Calu3 (cell line): ENCODE results near the gene RASGRF1. TPM values are rescaled to one million over a fixed set of nuclear protein-coding genes. Genes with fewer than 3 reads are reported as not detected.

Source experiments
- BruUV-seq: library from RNA; stranded (reverse); fragments of 400-500 nt; replicated peaks from 2 replicates; lab custom pipeline; 2021; lab: Mats Ljungman, UMichigan
- CTCF ChIA-PET: fragments of 300-600 bp; sonication (Branson Sonifier 250); formaldehyde crosslinking; loops from one replicate; lab custom pipeline; 2022; ENCODE audit warnings: antibody characterized with exemption; lab: Charles Lee
- DNase-seq: peaks from one replicate; pipeline ENCODE4 v3.0.0; 2022
- H3K27ac Mint-ChIP-seq: one replicate; pipeline ENCODE4 v1.8.0; 2022; ENCODE audit warnings: mixed read lengths; ENCODE audit not compliant: unreplicated experiment
- H3K27me3 Mint-ChIP-seq: one replicate; pipeline ENCODE4 v1.8.0; 2022; ENCODE audit warnings: mixed read lengths; ENCODE audit not compliant: unreplicated experiment
- H3K36me3 Mint-ChIP-seq: one replicate; pipeline ENCODE4 v1.8.0; 2022; ENCODE audit warnings: mild to moderate bottlenecking, moderate library complexity, mixed read lengths; ENCODE audit not compliant: insufficient read depth, unreplicated experiment
- H3K4me1 Mint-ChIP-seq: one replicate; pipeline ENCODE4 v1.8.0; 2022; ENCODE audit warnings: mild to moderate bottlenecking, low read depth, mixed read lengths; ENCODE audit not compliant: unreplicated experiment
- H3K4me3 Mint-ChIP-seq: one replicate; pipeline ENCODE4 v1.8.0; 2022; ENCODE audit warnings: mild to moderate bottlenecking, low read depth, moderate library complexity, mixed read lengths; ENCODE audit not compliant: unreplicated experiment
- H3K9me3 Mint-ChIP-seq: one replicate; pipeline ENCODE4 v1.8.0; 2022; ENCODE audit warnings: low read depth, mixed read lengths; ENCODE audit not compliant: unreplicated experiment
- intact Hi-C: fragments of 100-400 bp; cut with micrococcal nuclease; formaldehyde crosslinking; loops from one replicate; pipeline ENCODE4 v1.10.0; 2022; ENCODE audit not compliant: unreplicated experiment
- total RNA-seq: library from RNA; stranded (reverse); gene quantifications from 2 replicates; pipeline ENCODE4 v1.2.3, GENCODE V29; 2022
- TF ChIP-seq, protein P1 (sequence below): fragments of 200-600 bp; IDR thresholded peaks from one replicate; pipeline ENCODE4 v1.8.0; 2022; ENCODE audit warnings: antibody characterized with exemption; ENCODE audit not compliant: unreplicated experiment

The RASGRF1 gene
- total RNA-seq, 1 experiment from 2014 or later = 2.2 TPM

DNA sequence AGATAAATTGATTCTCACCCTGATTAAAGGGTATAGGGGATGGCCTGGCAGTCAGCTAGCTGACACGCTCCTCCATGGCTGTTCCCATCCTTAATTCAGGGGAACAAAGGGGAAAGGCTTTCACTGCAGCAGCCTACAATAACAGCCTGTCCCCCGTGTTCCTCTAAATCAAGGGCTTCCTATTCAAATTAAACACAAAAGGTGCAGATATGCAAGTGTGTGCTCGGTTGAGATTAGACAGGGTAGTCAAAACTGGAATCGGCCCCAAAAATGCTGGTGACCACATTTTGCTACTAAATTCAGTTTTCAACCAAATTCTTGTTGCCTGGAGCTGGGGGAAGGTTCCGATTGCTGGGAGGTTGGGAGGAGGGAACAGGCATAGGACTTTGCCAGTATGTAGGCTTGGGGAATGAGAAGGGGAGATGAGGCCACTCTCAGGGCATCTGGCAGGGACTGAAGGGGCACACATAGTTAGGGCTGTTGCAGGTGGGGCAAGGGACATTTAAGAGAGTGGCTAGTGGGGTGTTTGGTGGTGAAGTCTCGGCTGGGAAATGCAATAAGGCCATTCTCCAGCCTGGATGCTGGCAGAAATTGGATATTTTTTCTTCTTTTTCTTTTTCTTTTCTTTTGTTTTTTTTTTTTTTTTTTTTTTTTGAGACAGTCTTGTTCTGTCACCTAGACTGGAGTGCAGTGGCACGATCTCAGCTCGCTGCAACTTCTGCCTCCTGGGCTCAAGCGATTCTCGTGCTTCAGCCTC, 112.8 kb downstream of the RASGRF1 start:
- no peak for DNase-seq
- intact Hi-C loops = no loop called here

GRCh38 chr15:78977091-78977571, 113.4 kb downstream of the RASGRF1 start:
- no peak for DNase-seq
- H3K36me3 Mint-ChIP-seq = peaks cover 4% of the 10 kb centered on the region
- intact Hi-C loops = no loop called here
- H3K27me3 Mint-ChIP-seq = no peaks in the 10 kb centered on the region
- H3K4me3 Mint-ChIP-seq = no peak overlapping the region
- BruUV-seq = no TSS peak
- peaks cover 14% of the 10 kb centered on the region for H3K4me1 Mint-ChIP-seq
- no peak overlapping the region for H3K27ac Mint-ChIP-seq
- H3K9me3 Mint-ChIP-seq = no peaks in the 10 kb centered on the region
- TF ChIP-seq, protein P1, sequence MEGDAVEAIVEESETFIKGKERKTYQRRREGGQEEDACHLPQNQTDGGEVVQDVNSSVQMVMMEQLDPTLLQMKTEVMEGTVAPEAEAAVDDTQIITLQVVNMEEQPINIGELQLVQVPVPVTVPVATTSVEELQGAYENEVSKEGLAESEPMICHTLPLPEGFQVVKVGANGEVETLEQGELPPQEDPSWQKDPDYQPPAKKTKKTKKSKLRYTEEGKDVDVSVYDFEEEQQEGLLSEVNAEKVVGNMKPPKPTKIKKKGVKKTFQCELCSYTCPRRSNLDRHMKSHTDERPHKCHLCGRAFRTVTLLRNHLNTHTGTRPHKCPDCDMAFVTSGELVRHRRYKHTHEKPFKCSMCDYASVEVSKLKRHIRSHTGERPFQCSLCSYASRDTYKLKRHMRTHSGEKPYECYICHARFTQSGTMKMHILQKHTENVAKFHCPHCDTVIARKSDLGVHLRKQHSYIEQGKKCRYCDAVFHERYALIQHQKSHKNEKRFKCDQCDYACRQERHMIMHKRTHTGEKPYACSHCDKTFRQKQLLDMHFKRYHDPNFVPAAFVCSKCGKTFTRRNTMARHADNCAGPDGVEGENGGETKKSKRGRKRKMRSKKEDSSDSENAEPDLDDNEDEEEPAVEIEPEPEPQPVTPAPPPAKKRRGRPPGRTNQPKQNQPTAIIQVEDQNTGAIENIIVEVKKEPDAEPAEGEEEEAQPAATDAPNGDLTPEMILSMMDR = no peak
- CTCF ChIA-PET = interaction anchor here (0.6 kb wide), 3 partner anchors 21 to 829 kb away, joined by 3 read pairs; no protein-coding TSS in a partner anchor

More for the DNA sequence above, 112.8 kb downstream of the RASGRF1 start:
- peaks cover 20% of the 10 kb centered on the region for H3K4me1 Mint-ChIP-seq
- BruUV-seq = no TSS peak
- H3K36me3 Mint-ChIP-seq = peaks cover 4% of the 10 kb centered on the region
- H3K9me3 Mint-ChIP-seq = no peaks in the 10 kb centered on the region
- H3K27me3 Mint-ChIP-seq = no peaks in the 10 kb centered on the region
- no peak overlapping the region for H3K4me3 Mint-ChIP-seq
- TF ChIP-seq, protein P1 = no peak
- CTCF ChIA-PET = interaction anchor here (0.6 kb wide), 3 partner anchors 20 to 828 kb away, joined by 3 read pairs; no protein-coding TSS in a partner anchor
- H3K27ac Mint-ChIP-seq = no peak overlapping the region

GRCh38 chr15:78976691-78977090, 113.9 kb downstream of the RASGRF1 start:
- Mint-ChIP-seq H3K27ac (no peak overlapping the region), H3K9me3 (no peaks in the 10 kb centered on the region), H3K27me3 (no peaks in the 10 kb centered on the region), H3K4me3 (no peak overlapping the region), H3K4me1 (peaks cover 14% of the 10 kb centered on the region), H3K36me3 (peaks cover 4% of the 10 kb centered on the region)
- TF ChIP-seq, protein P1 = no peak
- DNase-seq = no peak
- no TSS peak for BruUV-seq
- intact Hi-C loops = no loop called here
- CTCF ChIA-PET = interaction anchor here (0.6 kb wide), 1 partner anchor 829 kb away, joined by 3 read pairs; no protein-coding TSS in a partner anchor

DNA sequence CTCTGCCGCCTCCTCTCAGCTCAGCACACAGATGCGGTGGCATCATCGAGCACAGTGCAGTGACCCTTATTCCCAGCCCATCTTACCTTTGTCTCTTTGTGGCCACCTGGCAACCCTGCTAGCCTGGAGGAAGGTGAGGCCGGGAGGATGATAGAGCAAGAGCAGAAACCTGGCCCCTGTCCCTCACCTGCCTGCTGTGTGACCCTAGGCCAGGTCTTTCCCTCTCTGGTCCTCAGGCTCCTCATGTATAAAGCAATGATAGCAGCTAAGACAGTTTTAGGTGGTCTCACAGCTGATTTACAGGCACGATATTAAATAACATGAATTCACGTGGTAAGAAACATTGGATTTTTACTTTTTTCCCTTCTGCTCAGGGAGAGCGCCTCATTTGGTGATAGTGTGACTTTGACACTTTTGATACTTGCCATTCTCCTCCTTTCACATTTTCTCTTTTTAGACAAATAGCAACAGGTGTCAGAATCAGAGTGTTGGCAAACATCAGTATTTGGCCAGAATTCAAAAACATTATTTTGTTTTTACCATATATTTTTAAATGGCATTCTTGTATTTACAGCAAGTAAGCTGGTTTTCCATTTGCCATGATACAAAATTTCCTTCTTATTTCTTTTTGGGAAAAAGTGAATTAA, 116.2 kb downstream of the RASGRF1 start:
- Mint-ChIP-seq H3K4me1 (peaks cover 34% of the 10 kb centered on the region), H3K4me3 (no peak overlapping the region), H3K27me3 (no peaks in the 10 kb centered on the region), H3K36me3 (peaks cover 4% of the 10 kb centered on the region), H3K27ac (no peak overlapping the region), H3K9me3 (no peaks in the 10 kb centered on the region)
- intact Hi-C loops = no loop called here
- DNase-seq = no peak
- TF ChIP-seq, protein P1 = no peak
- CTCF ChIA-PET = no interaction called here
- no TSS peak for BruUV-seq
